GM12878 (cell line): Measurements from ENCODE around the gene PKDREJ. TPM values are rescaled to one million over a fixed set of nuclear protein-coding genes. Genes with fewer than 3 reads are reported as not detected.

Experiments
- ATAC-seq: fragments of 200-7000 bp; cut with Tn5 transposase; 3 replicates; pipeline ENCODE4 v1.9.1; 2020; ENCODE audit warnings: mild to moderate bottlenecking, moderate library complexity
- BruUV-seq: library from RNA; stranded (reverse); fragments of 400-500 nt; replicated peaks from 2 replicates; lab custom pipeline; 2021; lab: Mats Ljungman, UMichigan
- CTCF ChIA-PET: fragments of 300-600 bp; sonication (Branson Sonifier 250); formaldehyde crosslinking; extraction: SDS; loops from one replicate; lab custom pipeline; 2021; ENCODE audit warnings: inconsistent platforms; lab: Yijun Ruan, JAX
- POLR2A ChIA-PET: fragments of 350-600 bp; formaldehyde crosslinking; extraction: SDS; loops from one replicate; lab custom pipeline; 2021; ENCODE audit warnings: inconsistent platforms; lab: Charles Lee
- RAD21 ChIA-PET: fragments of 300-600 bp; sonication (Branson Sonifier 250); formaldehyde crosslinking; loops from one replicate; lab custom pipeline; 2023; ENCODE audit warnings: antibody characterized with exemption; ENCODE audit not compliant: unreplicated experiment; lab: Charles Lee
- SMC1A ChIA-PET: fragments of 300-600 bp; sonication (Branson Sonifier 250); formaldehyde crosslinking; loops from one replicate; lab custom pipeline; 2023; ENCODE audit not compliant: unreplicated experiment, uncharacterized antibody; lab: Charles Lee
- DNase-seq: peaks from one replicate; pipeline ENCODE4 v3.0.0-alpha.2; 2011; ENCODE audit warnings: low read depth, low spot score
- FAIRE-seq: peaks from 3 replicates; lab custom pipeline; 2011; peaks lifted over from hg19 to GRCh38; lab: Jason Lieb, UNC
- H2AFZ ChIP-seq: 2 replicates; pipeline ENCODE4 v1.6.0; 2011; ENCODE audit warnings: low read depth, low read length, control low read depth; ENCODE audit not compliant: control insufficient read depth
- H3K27ac ChIP-seq: 2 replicates; pipeline ENCODE4 v1.5.1; 2011; ENCODE audit warnings: control low read depth; ENCODE audit not compliant: control insufficient read depth, insufficient read depth
- H3K27me3 ChIP-seq, 2 experiments: replicated peaks in 1 of 2; 2 replicates each; pipeline versions ENCODE4 v1.6.0 to v1.6.1; 2011; ENCODE audit warnings: low read length in 1 of 2; ENCODE audit not compliant: control insufficient read depth in 2 of 2, insufficient read depth in 2 of 2
- H3K36me3 ChIP-seq, 2 experiments: 2 replicates each; pipeline ENCODE4 v1.5.1; 2011; ENCODE audit warnings: low read length in 1 of 2; ENCODE audit not compliant: control insufficient read depth in 2 of 2, insufficient read depth in 2 of 2
- H3K4me1 ChIP-seq: 2 replicates; pipeline ENCODE4 v1.6.1; 2011; ENCODE audit warnings: mild to moderate bottlenecking, low read length, moderate library complexity, mixed read lengths; ENCODE audit not compliant: control insufficient read depth, insufficient read depth
- H3K4me2 ChIP-seq: 2 replicates; pipeline ENCODE4 v1.6.0; 2011; ENCODE audit warnings: control low read depth; ENCODE audit not compliant: control insufficient read depth, insufficient read depth
- H3K4me3 ChIP-seq: fragments of 200-600 bp; sonication (generic); 2 replicates; pipeline ENCODE4 v1.5.1; 2016
- H3K79me2 ChIP-seq: 2 replicates; pipeline ENCODE4 v1.6.0; 2011; ENCODE audit warnings: low read length; ENCODE audit not compliant: control insufficient read depth, insufficient read depth
- H3K9ac ChIP-seq: 2 replicates; pipeline ENCODE4 v1.8.0; 2011; ENCODE audit warnings: low read length, control low read depth, mixed read lengths; ENCODE audit not compliant: control insufficient read depth, insufficient read depth
- H3K9me3 ChIP-seq: replicated peaks from 3 replicates; pipeline ENCODE4 v1.5.1; 2011; ENCODE audit warnings: mild to moderate bottlenecking, low read length; ENCODE audit not compliant: control insufficient read depth, insufficient read depth
- H4K20me1 ChIP-seq: 2 replicates; pipeline ENCODE4 v1.6.0; 2011; ENCODE audit not compliant: control insufficient read depth, insufficient read depth
- ATF7 ChIP-seq: fragments of 450-650 bp; IDR thresholded peaks from 2 replicates; pipeline ENCODE4 v1.6.1; 2016; ENCODE audit warnings: low read depth, mild to moderate bottlenecking
- CBX5 ChIP-seq: sonication (generic); IDR thresholded peaks from 2 replicates; pipeline ENCODE4 v1.6.1; 2016; ENCODE audit warnings: low read depth, moderate library complexity, mild to moderate bottlenecking, inconsistent platforms
- ELK1 ChIP-seq: IDR thresholded peaks from 2 replicates; pipeline ENCODE4 v1.6.1; 2012; ENCODE audit warnings: low read depth, low read length, improper control_type of control experiment
- ETV6 ChIP-seq, 2 experiments: fragments of 450-650 bp in 1 of 2; IDR thresholded peaks in 1 of 2; conservative IDR thresholded peaks in 1 of 2; 2 replicates each; pipeline ENCODE4 v1.6.1; 2014; ENCODE audit warnings: antibody characterized with exemption in 1 of 2, borderline replicate concordance in 1 of 2, low read depth in 1 of 2, mild to moderate bottlenecking in 1 of 2, moderate library complexity in 1 of 2
- HCFC1 ChIP-seq: fragments of 150-350 bp; IDR thresholded peaks from 2 replicates; pipeline ENCODE4 v1.6.1; 2014; ENCODE audit warnings: low read length
- MTA3 ChIP-seq: IDR thresholded peaks from 2 replicates; pipeline ENCODE4 v1.6.1; 2012; ENCODE audit warnings: low read length, inconsistent platforms, borderline replicate concordance
- NKRF ChIP-seq: fragments of 450-650 bp; conservative IDR thresholded peaks from 2 replicates; pipeline ENCODE4 v1.6.1; 2017; ENCODE audit warnings: mild to moderate bottlenecking, moderate library complexity
- NR2C2 ChIP-seq: IDR thresholded peaks from 2 replicates; pipeline ENCODE4 v1.6.1; 2011; ENCODE audit warnings: borderline replicate concordance, low read depth; ENCODE audit not compliant: control insufficient read depth, insufficient read length
- POLR2AphosphoS2 ChIP-seq: IDR thresholded peaks from 2 replicates; pipeline ENCODE4 v1.6.1; 2011; ENCODE audit warnings: low read depth, mild to moderate bottlenecking, low read length, improper control_type of control experiment, moderate library complexity
- SREBF1 ChIP-seq: IDR thresholded peaks from 2 replicates; pipeline ENCODE4 v1.6.1; 2012; ENCODE audit warnings: mild to moderate bottlenecking, low read length
- SRF ChIP-seq, 2 experiments: IDR thresholded peaks; 2 replicates each; pipeline ENCODE4 v1.6.1; 2011; ENCODE audit warnings: low read depth in 2 of 2, low read length in 2 of 2, mild to moderate bottlenecking in 1 of 2, moderate library complexity in 1 of 2
- ZNF217 ChIP-seq: fragments of 450-650 bp; IDR thresholded peaks from 2 replicates; pipeline ENCODE4 v1.6.1; 2017; ENCODE audit warnings: antibody characterized with exemption, mild to moderate bottlenecking
- WGBS: methylation state at CpG from one replicate; pipeline ENCODE4 v1.1.6; 2016; ENCODE audit warnings: low lambda C conversion rate; ENCODE audit not compliant: insufficient replicate concordance, insufficient coverage; ENCODE audit errors: missing lambda C conversion rate; 5-methylcytosine and 5-hydroxymethylcytosine counted together
- in situ Hi-C: fragments of 300-500 bp; cut with MboI; formaldehyde crosslinking; loops from 9 replicates; pipeline ENCODE4 v1.14.3; 2018; ENCODE audit warnings: mixed read lengths
- intact Hi-C: fragments of 100-400 bp; cut with micrococcal nuclease; formaldehyde crosslinking; loops from one replicate; pipeline ENCODE4 v1.14.2; 2022; ENCODE audit not compliant: unreplicated experiment
- polyA plus RNA-seq, 11 experiments: library from polyadenylated mRNA; depleted of rRNA in 4 of 11; unstranded in 6 of 11; stranded (reverse) in 5 of 11; fragments of >200 nt; fragmentation: Nextera tagmentation in 4 of 11; fragmentation: Illumina TruSeq in 1 of 11; extraction: Ambion mirVana in 4 of 11; extraction: Trizol in 1 of 11; gene quantifications; 1 replicate in 1 of 11; 2 replicates in 10 of 11; pipeline versions ENCODE4 v1.2.1 to v1.2.3, GENCODE V29; 2011 to 2016; ENCODE audit warnings: inconsistent platforms in 2 of 11, missing spikeins in 2 of 11, low read depth in 1 of 11
- total RNA-seq, 4 experiments: library from RNA; depleted of rRNA in 3 of 4; stranded (reverse); fragments of >200 nt in 3 of 4; fragmentation: Illumina TruSeq in 1 of 4; extraction: Trizol in 1 of 4; gene quantifications; 2 replicates each; pipeline versions ENCODE4 v1.2.1 to v1.2.3, GENCODE V29; 2013 to 2021
- TF ChIP-seq, protein P1 (sequence below): IDR thresholded peaks from 2 replicates; pipeline ENCODE4 v1.6.1; 2011; ENCODE audit warnings: low read depth, low read length, improper control_type of control experiment, borderline replicate concordance
- TF ChIP-seq, protein P2 (sequence below): fragments of 150-350 bp; IDR thresholded peaks from 2 replicates; pipeline ENCODE4 v1.6.1; 2016; ENCODE audit warnings: low read depth, low read length
- TF ChIP-seq, protein P3 (sequence below): fragments of 450-650 bp; IDR thresholded peaks from 2 replicates; pipeline ENCODE4 v1.6.1; 2017; ENCODE audit warnings: mild to moderate bottlenecking, low read depth, inconsistent platforms; ENCODE audit not compliant: poor library complexity, severe bottlenecking

Gene PKDREJ
- total and polyA plus RNA-seq, 10 of the 15 experiments (the other 5 are each of a cell fraction or from before 2014, with no cell fraction given): 0.02 to 0.03 TPM; not detected in 8

DNA sequence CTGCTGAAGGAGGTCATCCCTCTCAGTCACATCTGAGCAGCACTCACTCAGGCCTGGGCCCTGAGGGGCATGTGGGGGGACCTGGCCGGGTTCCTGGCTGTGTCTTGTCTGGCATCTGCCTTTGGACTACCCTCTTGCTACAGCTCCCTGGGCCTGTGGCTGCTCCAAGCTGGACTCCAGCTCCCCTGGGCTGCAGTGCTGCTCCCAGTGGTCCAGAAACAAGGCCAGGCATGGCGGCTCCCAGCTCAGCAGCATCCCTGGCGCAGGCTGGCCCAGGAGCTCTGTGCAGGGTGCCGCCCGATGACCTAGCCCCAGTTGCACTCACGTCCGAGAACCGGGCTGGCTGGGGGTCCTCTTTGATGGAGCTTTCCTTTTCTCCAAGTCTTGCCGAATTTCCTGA, 18.4 kb downstream of the PKDREJ start:
- CTCF ChIA-PET: no interaction called here
- Histone ChIP-seq H3K27ac (no peak overlapping the region), H3K4me2 (no peak overlapping the region), H2AFZ (no peak overlapping the region), H3K4me3 (no peak overlapping the region), H3K9me3 (no peaks in the 10 kb centered on the region), H3K79me2 (peaks cover 4% of the 10 kb centered on the region), H3K36me3 (no peaks in the 10 kb centered on the region), H3K27me3 (no peaks in the 10 kb centered on the region), H3K9ac (no peak overlapping the region), H4K20me1 (no peaks in the 10 kb centered on the region), H3K4me1 (peaks cover 4% of the 10 kb centered on the region)
- SMC1A ChIA-PET: no interaction called here
- intact Hi-C loops (no loop called here), in situ Hi-C loops (no loop called here)
- no TSS peak for BruUV-seq
- ATAC-seq (no peak), FAIRE-seq (no peak), DNase-seq (no peak)
- RAD21 ChIA-PET: interaction anchor here (0.9 kb wide), 1 partner anchor 52 kb away, joined by 4 read pairs; the partner anchor contains the start of gene GTSE1
- POLR2A ChIA-PET: no interaction called here
- 82% methylated on average over 9 of the region's 9 CpGs for WGBS
- TF ChIP-seq POLR2AphosphoS2 (no peak), HCFC1 (no peak), ATF7 (no peak), SRF (IDR thresholded peaks at IDR 0.05; ENCODE audit: low read depth in 2 of 2, low read length in 2 of 2) (no peak), NR2C2 (no peak), SREBF1 (no peak), MTA3 (no peak), NKRF (no peak), ELK1 (no peak), CBX5 (no peak), ETV6 (conservative IDR thresholded peaks at IDR 0.05 in 1 of 2, IDR thresholded peaks at IDR 0.05 in 1 of 2; ENCODE audit: borderline replicate concordance in 1 of 2, low read depth in 1 of 2) (no peak), ZNF217 (no peak)
- TF ChIP-seq, protein P1, sequence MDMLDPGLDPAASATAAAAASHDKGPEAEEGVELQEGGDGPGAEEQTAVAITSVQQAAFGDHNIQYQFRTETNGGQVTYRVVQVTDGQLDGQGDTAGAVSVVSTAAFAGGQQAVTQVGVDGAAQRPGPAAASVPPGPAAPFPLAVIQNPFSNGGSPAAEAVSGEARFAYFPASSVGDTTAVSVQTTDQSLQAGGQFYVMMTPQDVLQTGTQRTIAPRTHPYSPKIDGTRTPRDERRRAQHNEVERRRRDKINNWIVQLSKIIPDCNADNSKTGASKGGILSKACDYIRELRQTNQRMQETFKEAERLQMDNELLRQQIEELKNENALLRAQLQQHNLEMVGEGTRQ: no peak
- TF ChIP-seq, protein P2, sequence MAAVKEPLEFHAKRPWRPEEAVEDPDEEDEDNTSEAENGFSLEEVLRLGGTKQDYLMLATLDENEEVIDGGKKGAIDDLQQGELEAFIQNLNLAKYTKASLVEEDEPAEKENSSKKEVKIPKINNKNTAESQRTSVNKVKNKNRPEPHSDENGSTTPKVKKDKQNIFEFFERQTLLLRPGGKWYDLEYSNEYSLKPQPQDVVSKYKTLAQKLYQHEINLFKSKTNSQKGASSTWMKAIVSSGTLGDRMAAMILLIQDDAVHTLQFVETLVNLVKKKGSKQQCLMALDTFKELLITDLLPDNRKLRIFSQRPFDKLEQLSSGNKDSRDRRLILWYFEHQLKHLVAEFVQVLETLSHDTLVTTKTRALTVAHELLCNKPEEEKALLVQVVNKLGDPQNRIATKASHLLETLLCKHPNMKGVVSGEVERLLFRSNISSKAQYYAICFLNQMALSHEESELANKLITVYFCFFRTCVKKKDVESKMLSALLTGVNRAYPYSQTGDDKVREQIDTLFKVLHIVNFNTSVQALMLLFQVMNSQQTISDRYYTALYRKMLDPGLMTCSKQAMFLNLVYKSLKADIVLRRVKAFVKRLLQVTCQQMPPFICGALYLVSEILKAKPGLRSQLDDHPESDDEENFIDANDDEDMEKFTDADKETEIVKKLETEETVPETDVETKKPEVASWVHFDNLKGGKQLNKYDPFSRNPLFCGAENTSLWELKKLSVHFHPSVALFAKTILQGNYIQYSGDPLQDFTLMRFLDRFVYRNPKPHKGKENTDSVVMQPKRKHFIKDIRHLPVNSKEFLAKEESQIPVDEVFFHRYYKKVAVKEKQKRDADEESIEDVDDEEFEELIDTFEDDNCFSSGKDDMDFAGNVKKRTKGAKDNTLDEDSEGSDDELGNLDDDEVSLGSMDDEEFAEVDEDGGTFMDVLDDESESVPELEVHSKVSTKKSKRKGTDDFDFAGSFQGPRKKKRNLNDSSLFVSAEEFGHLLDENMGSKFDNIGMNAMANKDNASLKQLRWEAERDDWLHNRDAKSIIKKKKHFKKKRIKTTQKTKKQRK: no peak
- TF ChIP-seq, protein P3, sequence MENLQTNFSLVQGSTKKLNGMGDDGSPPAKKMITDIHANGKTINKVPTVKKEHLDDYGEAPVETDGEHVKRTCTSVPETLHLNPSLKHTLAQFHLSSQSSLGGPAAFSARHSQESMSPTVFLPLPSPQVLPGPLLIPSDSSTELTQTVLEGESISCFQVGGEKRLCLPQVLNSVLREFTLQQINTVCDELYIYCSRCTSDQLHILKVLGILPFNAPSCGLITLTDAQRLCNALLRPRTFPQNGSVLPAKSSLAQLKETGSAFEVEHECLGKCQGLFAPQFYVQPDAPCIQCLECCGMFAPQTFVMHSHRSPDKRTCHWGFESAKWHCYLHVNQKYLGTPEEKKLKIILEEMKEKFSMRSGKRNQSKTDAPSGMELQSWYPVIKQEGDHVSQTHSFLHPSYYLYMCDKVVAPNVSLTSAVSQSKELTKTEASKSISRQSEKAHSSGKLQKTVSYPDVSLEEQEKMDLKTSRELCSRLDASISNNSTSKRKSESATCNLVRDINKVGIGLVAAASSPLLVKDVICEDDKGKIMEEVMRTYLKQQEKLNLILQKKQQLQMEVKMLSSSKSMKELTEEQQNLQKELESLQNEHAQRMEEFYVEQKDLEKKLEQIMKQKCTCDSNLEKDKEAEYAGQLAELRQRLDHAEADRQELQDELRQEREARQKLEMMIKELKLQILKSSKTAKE: no peak
